Lower leg skin (tissue), 3 donors: Measurements from ENCODE around the gene NEXN.

Source experiments
- POLR2A ChIP-seq, 2 donors: fragments of 450-650 bp; IDR thresholded peaks; one replicate each; pipeline ENCODE4 v1.6.1; 2016 to 2017; ENCODE audit warnings: antibody characterized with exemption in 2 of 2, mild to moderate bottlenecking in 1 of 2, moderate library complexity in 1 of 2
- TF ChIP-seq, protein P1 (sequence below), 3 donors: fragments of 450-650 bp; IDR thresholded peaks; one replicate each; pipeline ENCODE4 v1.5.1; 2016; ENCODE audit warnings: antibody characterized with exemption in 3 of 3, mild to moderate bottlenecking in 3 of 3, moderate library complexity in 2 of 3

- TF ChIP-seq, protein P1, sequence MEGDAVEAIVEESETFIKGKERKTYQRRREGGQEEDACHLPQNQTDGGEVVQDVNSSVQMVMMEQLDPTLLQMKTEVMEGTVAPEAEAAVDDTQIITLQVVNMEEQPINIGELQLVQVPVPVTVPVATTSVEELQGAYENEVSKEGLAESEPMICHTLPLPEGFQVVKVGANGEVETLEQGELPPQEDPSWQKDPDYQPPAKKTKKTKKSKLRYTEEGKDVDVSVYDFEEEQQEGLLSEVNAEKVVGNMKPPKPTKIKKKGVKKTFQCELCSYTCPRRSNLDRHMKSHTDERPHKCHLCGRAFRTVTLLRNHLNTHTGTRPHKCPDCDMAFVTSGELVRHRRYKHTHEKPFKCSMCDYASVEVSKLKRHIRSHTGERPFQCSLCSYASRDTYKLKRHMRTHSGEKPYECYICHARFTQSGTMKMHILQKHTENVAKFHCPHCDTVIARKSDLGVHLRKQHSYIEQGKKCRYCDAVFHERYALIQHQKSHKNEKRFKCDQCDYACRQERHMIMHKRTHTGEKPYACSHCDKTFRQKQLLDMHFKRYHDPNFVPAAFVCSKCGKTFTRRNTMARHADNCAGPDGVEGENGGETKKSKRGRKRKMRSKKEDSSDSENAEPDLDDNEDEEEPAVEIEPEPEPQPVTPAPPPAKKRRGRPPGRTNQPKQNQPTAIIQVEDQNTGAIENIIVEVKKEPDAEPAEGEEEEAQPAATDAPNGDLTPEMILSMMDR (IDR thresholded peaks at IDR 0.05): no peak
- no peak for TF ChIP-seq POLR2A (IDR thresholded peaks at IDR 0.05)
Observed at GRCh38 chr1:77873461-77873860, 15.0 kb upstream of the NEXN start.
